Immature natural killer cell (primary cell): ENCODE measurements around the gene OVCA2. TPM values are rescaled to one million over a fixed set of nuclear protein-coding genes. Genes with fewer than 3 reads are reported as not detected.
A peak's percentile ranks its signal among the peaks of the same experiment; 100 is the strongest.

ENCODE experiments used
- DNase-seq, 3 donors: peaks; one replicate each; pipeline ENCODE4 v3.0.0; 2022; ENCODE audit warnings: mixed read lengths in 1 of 3
- H3K27ac Mint-ChIP-seq, 6 donors: one replicate each; pipeline ENCODE4 v1.8.0; 2020; ENCODE audit warnings: mixed read lengths in 6 of 6, mild to moderate bottlenecking in 5 of 6, inconsistent platforms in 4 of 6, moderate library complexity in 3 of 6
- H3K27me3 Mint-ChIP-seq, 3 donors: one replicate each; pipeline ENCODE4 v1.8.0; 2020 to 2021; ENCODE audit warnings: low read depth in 3 of 3, mild to moderate bottlenecking in 3 of 3, mixed read lengths in 3 of 3, moderate library complexity in 3 of 3, inconsistent platforms in 1 of 3
- H3K36me3 Mint-ChIP-seq, 3 donors: one replicate each; pipeline ENCODE4 v1.8.0; 2020; ENCODE audit warnings: mixed read lengths in 3 of 3, inconsistent platforms in 2 of 3, mild to moderate bottlenecking in 2 of 3
- H3K4me1 Mint-ChIP-seq, 2 donors: one replicate each; pipeline ENCODE4 v1.8.0; 2020; ENCODE audit warnings: inconsistent platforms in 2 of 2, mild to moderate bottlenecking in 2 of 2, mixed read lengths in 2 of 2, moderate library complexity in 1 of 2
- H3K4me3 Mint-ChIP-seq, 5 donors: one replicate each; pipeline ENCODE4 v1.8.0; 2020; ENCODE audit warnings: mild to moderate bottlenecking in 5 of 5, mixed read lengths in 5 of 5, inconsistent platforms in 3 of 5, moderate library complexity in 3 of 5
- H3K9me3 Mint-ChIP-seq, 6 donors: one replicate each; pipeline ENCODE4 v1.8.0; 2020; ENCODE audit warnings: mild to moderate bottlenecking in 6 of 6, mixed read lengths in 6 of 6, inconsistent platforms in 4 of 6, moderate library complexity in 3 of 6
- polyA plus RNA-seq, 3 donors: library from polyadenylated mRNA; unstranded; fragments of 300-500 nt; fragmentation: Illumina TruSeq; gene quantifications; one replicate each; pipeline ENCODE4 v1.2.3, GENCODE V29; 2021

OVCA2 gene
- polyA plus RNA-seq, 3 donors from 2014 or later: 90.6 to 107 (median 104) TPM

DNA sequence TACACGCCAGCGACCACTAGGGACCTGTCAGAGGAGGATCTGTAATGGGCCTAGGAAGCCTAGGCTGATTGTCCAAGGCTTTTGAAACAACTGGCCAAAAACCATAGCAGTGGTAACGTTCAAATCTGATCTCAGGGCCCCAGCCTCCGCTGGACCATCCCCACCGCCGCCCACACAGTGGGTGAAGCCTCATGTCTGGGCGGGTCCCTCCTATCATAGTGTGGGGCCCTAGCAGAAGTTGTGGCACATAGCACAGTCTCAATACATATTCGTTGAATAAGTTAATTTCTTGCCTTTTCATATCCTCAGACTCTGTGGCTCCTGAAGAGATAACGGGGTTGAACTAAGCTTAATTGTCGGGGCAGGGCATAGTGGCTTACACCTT, 11.1 kb upstream of the OVCA2 start:
- H3K27me3 Mint-ChIP-seq: peaks cover 6 to 13% (median 8%) of the 10 kb centered on the region in 3 donors
- DNase-seq: no peak
- H3K4me3 Mint-ChIP-seq: peak overlapping the region; percentile 84 to 96 (median 94)
- H3K4me1 Mint-ChIP-seq: peaks cover 17 to 25% of the 10 kb centered on the region in 2 donors
- no peaks in the 10 kb centered on the region for H3K36me3 Mint-ChIP-seq
- H3K27ac Mint-ChIP-seq: peak overlapping the region; percentile 65 to 91 (median 79)
- H3K9me3 Mint-ChIP-seq: peaks cover 0 to 1% (median 0%) of the 10 kb centered on the region in 6 donors

DNA sequence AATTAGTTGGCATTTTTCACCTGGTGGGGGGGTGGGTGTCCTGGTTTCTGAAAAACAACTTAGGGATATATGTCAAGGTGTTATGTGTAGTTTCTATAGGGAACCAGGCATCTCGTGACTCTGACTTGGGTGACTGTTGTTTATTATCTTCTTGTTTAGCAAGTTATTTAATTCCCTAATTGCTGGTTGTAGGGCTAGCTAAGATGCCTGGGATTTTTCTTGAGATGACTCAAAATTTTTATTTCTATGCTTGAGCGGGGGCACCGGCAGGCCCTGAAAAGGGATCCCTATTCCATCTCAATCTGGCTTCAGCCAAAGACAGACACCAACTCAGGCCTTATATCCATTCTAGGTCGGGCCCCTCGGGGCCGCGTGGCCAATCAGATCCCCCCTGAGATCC, 8.7 kb upstream of the OVCA2 start:
- H3K4me3 Mint-ChIP-seq: peak overlapping the region in 3 of 5 donors; percentile 6 to 38 (median 33)
- H3K36me3 Mint-ChIP-seq: peaks cover 0 to 8% (median 3%) of the 10 kb centered on the region in 3 donors
- peaks cover 12 to 19% of the 10 kb centered on the region in 2 donors for H3K4me1 Mint-ChIP-seq
- DNase-seq: no peak
- H3K27me3 Mint-ChIP-seq: peaks cover under 1 to 3% (median 1%) of the 10 kb centered on the region in 3 donors
- no peak overlapping the region for H3K27ac Mint-ChIP-seq
- H3K9me3 Mint-ChIP-seq: peaks cover 0 to 1% (median 0%) of the 10 kb centered on the region in 6 donors

DNA sequence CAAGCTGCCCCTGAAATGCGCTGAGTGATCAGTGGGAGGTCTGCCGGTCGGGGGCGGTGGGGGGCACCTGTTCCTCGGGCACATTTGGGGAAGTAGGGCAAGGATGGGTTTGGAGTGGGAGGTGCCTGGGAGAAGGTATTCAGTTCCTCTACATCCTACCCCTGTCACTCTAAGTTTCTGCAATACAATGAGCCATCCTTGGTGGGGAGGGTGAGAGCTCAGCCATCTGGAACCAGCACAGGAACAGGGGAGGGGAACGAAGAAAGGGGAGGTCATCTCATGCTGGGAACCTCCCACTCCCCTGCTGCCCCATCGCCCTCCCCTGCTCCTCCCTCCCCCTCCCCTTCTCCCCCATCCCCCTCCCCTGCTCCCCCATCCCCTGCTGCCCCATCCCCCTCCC, 7.7 kb upstream of the OVCA2 start:
- DNase-seq: no peak
- Mint-ChIP-seq H3K36me3 (peaks cover 0 to 14% (median 3%) of the 10 kb centered on the region in 3 donors), H3K4me3 (no peak overlapping the region), H3K27me3 (no peaks in the 10 kb centered on the region), H3K4me1 (peaks cover 12 to 19% of the 10 kb centered on the region in 2 donors), H3K9me3 (peaks cover 0 to 1% (median 0%) of the 10 kb centered on the region in 6 donors), H3K27ac (no peak overlapping the region)

DNA sequence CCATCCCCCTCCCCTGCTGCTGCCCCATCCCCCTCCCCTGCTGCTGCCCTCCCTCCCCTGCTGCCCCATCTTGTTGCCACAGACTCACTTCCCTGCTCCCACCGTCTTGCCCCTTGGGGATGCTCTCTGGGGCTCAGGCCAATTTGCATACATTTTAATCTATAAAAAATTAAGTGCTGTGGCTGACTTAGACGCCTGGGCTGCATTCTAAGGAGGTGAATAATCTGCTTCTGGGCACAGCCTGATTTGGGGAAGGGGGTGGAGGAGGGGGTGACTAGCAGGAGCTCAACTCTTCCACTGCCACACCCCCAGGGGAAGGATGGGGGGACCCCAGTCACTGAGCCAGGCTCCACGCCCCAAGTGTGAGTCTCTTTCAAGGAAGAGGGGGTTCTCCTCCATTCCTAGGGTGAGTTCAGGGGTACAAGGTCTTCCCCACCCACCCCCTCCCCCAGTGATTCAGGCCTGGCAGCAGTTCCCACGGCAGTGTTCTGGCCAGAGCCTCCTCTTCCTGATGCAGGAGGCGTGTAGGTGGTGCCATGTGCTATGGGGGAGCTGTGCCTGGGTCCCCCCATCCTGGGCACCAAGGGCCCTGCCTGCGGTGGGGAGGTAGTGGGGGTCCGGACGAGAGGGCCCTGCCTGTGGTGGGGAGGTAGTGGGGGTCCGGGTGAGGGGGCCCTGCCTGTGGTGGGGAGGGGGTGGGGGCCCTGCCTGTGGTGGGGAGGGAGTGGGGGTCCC, 6.8 kb upstream of the OVCA2 start:
- no peak for DNase-seq
- no peaks in the 10 kb centered on the region for H3K27me3 Mint-ChIP-seq
- peaks cover 0 to 15% (median 3%) of the 10 kb centered on the region in 3 donors for H3K36me3 Mint-ChIP-seq
- no peak overlapping the region for H3K4me3 Mint-ChIP-seq
- H3K27ac Mint-ChIP-seq: no peak overlapping the region
- peaks cover 0 to 1% (median 0%) of the 10 kb centered on the region in 6 donors for H3K9me3 Mint-ChIP-seq
- peaks cover 12 to 17% of the 10 kb centered on the region in 2 donors for H3K4me1 Mint-ChIP-seq

DNA sequence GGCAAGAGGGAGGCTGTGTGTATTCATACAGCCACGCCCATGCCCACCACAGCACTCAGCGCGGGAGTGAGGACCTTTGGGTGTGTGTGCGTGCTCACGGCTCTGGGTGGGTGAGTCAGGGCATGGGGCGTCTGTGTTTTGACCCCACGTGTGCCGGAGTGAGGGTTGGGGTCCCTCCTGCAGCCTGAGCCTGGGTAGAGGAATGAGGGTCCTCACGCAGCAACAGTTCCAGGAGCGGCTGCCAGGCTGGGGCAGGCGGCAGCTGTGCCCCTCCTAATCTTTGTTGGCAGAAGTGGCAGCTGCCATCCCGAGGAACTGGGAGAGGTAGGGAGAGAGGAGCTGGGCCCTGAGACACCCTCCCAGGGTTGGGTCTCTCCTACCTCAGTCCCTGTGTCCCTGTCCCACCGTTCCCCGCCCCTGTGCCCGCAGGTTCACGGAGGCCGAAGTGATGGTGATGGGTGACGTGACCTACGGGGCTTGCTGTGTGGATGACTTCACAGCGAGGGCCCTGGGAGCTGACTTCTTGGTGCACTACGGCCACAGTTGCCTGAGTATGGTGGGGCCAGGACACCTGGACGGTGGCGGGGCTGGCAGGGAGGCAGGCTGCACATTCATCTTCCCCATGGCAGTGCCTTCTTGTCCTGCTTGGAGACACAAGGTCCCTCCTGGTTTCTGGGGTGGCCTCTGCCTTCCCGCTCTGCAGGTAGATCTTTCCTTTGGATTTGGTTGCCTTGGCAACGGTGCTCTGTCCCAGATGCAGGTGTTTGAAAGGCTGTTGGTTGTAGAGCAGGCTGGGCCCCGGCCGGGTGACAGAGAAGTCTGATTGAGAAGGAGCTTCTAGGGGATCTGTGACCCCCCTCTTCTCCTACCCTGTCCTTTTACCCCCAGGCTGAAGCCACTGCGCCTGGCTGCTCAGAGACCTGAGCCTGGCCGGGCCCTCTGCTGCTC, 6.0 kb upstream of the OVCA2 start:
- DNase-seq: no peak
- Mint-ChIP-seq H3K4me1 (peaks cover 4 to 12% of the 10 kb centered on the region in 2 donors), H3K9me3 (peaks cover 0 to 1% (median 0%) of the 10 kb centered on the region in 6 donors), H3K27me3 (peaks cover 0 to 2% (median 0%) of the 10 kb centered on the region in 3 donors), H3K36me3 (peaks cover 0 to 17% (median 3%) of the 10 kb centered on the region in 3 donors), H3K4me3 (no peak overlapping the region), H3K27ac (no peak overlapping the region)

DNA sequence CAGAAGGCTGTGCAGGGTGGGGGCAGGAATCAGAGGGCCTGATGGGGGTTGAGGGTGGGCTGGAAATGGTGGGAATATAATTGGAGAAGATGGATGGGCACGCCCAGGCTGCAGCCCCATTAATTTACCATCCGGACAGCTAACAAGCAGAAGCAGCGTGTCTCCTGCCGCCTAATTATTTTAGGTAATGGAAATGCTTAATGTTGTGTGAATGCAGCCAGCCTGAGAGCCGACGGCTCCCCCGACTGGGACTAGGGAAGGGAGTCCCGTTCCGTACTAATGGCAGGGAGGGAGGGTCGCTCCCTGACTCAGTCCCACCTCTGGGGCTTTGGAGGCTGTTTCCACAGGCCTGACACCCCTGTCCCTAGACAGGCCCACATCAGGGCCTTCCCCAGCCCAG, 4.7 kb upstream of the OVCA2 start:
- Mint-ChIP-seq H3K4me1 (peaks cover 9 to 12% of the 10 kb centered on the region in 2 donors), H3K9me3 (no peaks in the 10 kb centered on the region), H3K27ac (no peak overlapping the region), H3K27me3 (peaks cover 2 to 5% (median 3%) of the 10 kb centered on the region in 3 donors), H3K36me3 (peaks cover 0 to 17% (median 3%) of the 10 kb centered on the region in 3 donors), H3K4me3 (no peak overlapping the region)
- DNase-seq: no peak

DNA sequence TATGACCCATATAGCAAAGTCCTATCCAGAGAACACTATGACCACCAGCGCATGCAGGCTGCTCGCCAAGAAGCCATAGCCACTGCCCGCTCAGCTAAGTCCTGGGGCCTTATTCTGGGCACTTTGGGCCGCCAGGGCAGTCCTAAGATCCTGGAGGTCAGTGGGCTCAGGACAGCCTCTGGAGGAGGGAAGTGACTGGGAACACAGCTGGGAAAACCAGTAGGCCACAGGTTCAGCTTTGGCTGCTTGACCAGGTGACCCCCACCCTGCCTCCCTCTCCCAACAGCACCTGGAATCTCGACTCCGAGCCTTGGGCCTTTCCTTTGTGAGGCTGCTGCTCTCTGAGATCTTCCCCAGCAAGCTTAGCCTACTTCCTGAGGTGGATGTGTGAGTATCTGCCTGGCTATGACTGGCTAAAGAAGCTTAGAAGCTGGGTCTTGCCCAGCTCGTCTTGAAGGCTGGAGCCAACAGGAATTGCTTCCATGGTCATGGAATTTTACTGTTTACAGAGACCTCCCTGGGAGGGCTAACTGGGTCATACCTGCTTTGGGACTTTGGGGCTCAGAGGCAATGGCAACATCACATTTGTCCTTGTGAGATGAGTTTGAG, 1.5 kb upstream of the OVCA2 start:
- Mint-ChIP-seq H3K9me3 (no peaks in the 10 kb centered on the region), H3K27me3 (peaks cover 2 to 8% (median 4%) of the 10 kb centered on the region in 3 donors), H3K36me3 (peaks cover 0 to 21% (median 3%) of the 10 kb centered on the region in 3 donors), H3K4me3 (peak overlapping the region; percentile 38 to 93 (median 91)), H3K27ac (peak overlapping the region; percentile 51 to 96 (median 75)), H3K4me1 (peaks cover 20 to 24% of the 10 kb centered on the region in 2 donors)
- DNase-seq: no peak

DNA sequence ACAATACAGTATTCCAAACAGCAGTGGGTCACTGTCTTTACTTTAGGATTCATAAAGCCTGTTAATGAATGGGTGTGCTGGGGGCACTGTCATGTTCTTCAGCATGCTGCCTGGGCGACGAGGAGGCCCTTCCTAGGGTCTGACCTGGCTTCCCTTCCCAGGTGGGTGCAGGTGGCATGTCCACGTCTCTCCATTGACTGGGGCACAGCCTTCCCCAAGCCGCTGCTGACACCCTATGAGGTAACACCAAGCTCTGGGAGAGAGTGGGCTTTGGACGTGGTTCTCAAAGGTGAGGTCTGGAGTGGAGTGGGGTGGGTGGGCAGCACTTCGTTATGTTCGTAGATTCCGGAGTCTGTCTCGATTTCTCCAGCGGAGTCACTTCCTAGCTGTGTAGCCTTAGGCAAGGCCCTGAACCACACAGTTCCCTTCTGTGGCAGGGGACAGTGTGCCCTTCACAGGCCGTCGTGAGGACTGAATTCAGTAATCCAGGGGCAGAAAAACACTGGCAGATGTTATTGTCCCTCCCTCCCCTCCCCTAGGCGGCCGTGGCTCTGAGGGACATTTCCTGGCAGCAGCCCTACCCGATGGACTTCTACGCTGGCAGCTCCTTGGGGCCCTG, 771 bp upstream of the OVCA2 start:
- H3K27me3 Mint-ChIP-seq: peaks cover 2 to 8% (median 4%) of the 10 kb centered on the region in 3 donors
- H3K9me3 Mint-ChIP-seq: no peaks in the 10 kb centered on the region
- H3K36me3 Mint-ChIP-seq: peaks cover 0 to 21% (median 3%) of the 10 kb centered on the region in 3 donors
- H3K4me3 Mint-ChIP-seq: peak overlapping the region; percentile 38 to 93 (median 91)
- peak overlapping the region; percentile 51 to 96 (median 75) for H3K27ac Mint-ChIP-seq
- H3K4me1 Mint-ChIP-seq: peaks cover 20 to 24% of the 10 kb centered on the region in 2 donors
- DNase-seq: no peak

DNA sequence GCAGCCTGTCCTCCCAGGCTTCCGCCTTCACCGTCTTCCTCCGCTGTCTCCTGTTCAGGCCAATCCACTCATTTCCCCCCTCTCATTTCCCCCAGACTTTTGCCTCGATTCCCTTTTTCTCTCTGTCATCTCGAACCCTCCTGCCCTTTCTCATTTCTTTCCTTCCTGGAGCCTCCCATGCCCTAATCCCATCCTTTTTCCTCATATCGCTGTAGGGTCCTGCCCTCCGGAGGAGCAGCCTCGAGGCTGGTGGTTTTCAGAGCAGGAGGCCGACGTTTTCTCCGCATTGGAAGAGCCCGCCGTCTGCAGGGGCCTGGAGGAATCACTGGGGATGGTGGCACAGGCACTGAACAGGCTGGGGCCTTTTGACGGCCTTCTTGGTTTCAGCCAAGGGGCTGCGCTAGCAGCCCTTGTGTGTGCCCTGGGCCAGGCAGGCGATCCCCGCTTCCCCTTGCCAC, 597 bp downstream of the OVCA2 start:
- Mint-ChIP-seq H3K9me3 (no peaks in the 10 kb centered on the region), H3K27ac (peak overlapping the region; percentile 89 to 98 (median 94))

DNA sequence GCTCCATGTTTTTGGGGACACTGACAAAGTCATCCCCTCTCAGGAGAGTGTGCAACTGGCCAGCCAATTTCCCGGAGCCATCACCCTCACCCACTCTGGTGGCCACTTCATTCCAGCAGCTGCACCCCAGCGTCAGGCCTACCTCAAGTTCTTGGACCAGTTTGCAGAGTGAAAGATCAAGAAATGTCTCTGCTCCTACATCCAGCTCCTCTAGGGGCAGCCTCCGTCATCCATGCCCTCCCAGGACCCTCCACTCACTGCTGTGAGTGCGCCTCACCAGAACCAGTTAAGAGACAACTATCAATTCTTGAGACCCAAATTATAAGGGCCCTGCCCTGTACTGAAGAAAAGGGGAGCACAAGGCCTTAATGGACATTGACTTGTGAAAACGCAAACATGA, 1.1 kb downstream of the OVCA2 start:
- H3K27ac Mint-ChIP-seq: peak overlapping the region; percentile 84 to 96 (median 90)

More for the DNA sequence above, 597 bp downstream of the OVCA2 start:
- peak overlapping the region; percentile 91 to 94 (median 93) for H3K4me3 Mint-ChIP-seq
- peaks cover 20 to 24% of the 10 kb centered on the region in 2 donors for H3K4me1 Mint-ChIP-seq
- H3K27me3 Mint-ChIP-seq: peaks cover 2 to 8% (median 4%) of the 10 kb centered on the region in 3 donors
- DNase-seq: no peak
- peaks cover 0 to 17% (median 0%) of the 10 kb centered on the region in 3 donors for H3K36me3 Mint-ChIP-seq

DNA sequence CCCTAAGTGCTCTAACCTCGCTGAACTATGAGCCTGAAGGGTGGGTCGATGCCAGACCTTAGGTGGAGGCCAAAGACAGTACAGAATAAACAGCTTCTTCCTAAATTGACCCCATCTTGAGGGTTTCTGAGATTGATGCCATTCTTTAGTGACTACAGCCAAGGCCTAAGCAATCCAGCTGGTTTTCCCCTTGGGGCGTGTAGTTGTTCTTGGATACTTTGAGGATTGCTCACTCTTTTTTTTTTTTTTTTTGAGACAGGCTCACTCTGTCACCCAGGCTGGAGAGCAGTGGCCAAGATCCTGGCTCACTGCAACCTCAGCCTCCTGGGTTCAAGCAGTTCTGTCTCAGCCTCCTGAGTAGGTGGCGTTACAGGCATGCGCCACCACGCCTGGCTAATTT, 2.0 kb downstream of the OVCA2 start:
- Mint-ChIP-seq H3K27me3 (peaks cover 4 to 12% (median 10%) of the 10 kb centered on the region in 3 donors), H3K9me3 (no peaks in the 10 kb centered on the region), H3K36me3 (peaks cover 0 to 8% (median 0%) of the 10 kb centered on the region in 3 donors), H3K4me1 (peaks cover 23 to 24% of the 10 kb centered on the region in 2 donors), H3K27ac (peak overlapping the region in 4 of 6 donors; percentile 84 to 96 (median 90)), H3K4me3 (peak overlapping the region in 4 of 5 donors; percentile 91 to 94 (median 92))
- DNase-seq: no peak

More for the DNA sequence above, 1.1 kb downstream of the OVCA2 start:
- DNase-seq: no peak
- Mint-ChIP-seq H3K9me3 (no peaks in the 10 kb centered on the region), H3K36me3 (peaks cover 0 to 13% (median 0%) of the 10 kb centered on the region in 3 donors), H3K27me3 (peaks cover 4 to 8% (median 4%) of the 10 kb centered on the region in 3 donors), H3K4me3 (peak overlapping the region; percentile 91 to 94 (median 93)), H3K4me1 (peaks cover 20 to 24% of the 10 kb centered on the region in 2 donors)

DNA sequence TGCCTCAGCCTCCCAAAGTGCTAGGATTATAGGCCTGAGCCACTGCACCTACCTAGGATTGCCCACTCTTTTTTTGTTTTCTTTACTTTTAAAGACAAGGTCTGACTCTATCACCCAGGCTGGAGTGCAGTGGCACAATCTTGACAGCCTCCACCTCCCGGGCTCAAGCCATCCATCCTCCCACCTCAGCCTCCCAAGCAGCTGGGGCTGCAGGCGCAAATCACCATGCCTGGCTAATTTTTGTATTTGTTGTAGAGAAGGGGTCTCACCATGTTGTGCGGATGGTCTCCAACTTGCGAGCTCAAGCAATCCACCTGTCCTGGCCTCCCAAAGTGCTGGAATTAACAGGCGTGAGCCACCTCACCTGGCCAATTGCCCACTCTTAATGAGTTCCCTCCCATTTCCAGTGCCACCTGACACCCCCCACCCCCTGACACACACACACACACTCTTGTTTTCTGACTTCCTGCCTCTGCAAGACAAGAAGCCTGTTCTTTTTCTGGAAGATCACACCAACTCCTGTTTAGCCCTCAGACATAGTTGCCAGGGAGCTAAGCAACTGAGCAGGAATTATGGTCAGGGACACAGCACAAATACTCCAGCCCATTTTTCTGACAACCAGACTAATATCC, 2.6 kb downstream of the OVCA2 start:
- H3K4me1 Mint-ChIP-seq: peaks cover 24 to 28% of the 10 kb centered on the region in 2 donors
- peak overlapping the region in 2 of 5 donors; percentile 2 to 91 for H3K4me3 Mint-ChIP-seq
- no peak for DNase-seq
- peaks cover 4 to 14% (median 13%) of the 10 kb centered on the region in 3 donors for H3K27me3 Mint-ChIP-seq
- H3K9me3 Mint-ChIP-seq: no peaks in the 10 kb centered on the region
- peaks cover 0 to 7% (median 0%) of the 10 kb centered on the region in 3 donors for H3K36me3 Mint-ChIP-seq
- peak overlapping the region in 4 of 6 donors; percentile 16 to 90 (median 54) for H3K27ac Mint-ChIP-seq
